GM23338 (cell line): ENCODE data around the gene SLN. TPM values are rescaled to one million over a fixed set of nuclear protein-coding genes. Genes with fewer than 3 reads are reported as not detected.

Experiments used
- ATAC-seq: fragments of 200-7000 bp; cut with Tn5 transposase; 3 replicates; pipeline ENCODE4 v1.9.1; 2020
- DNase-seq: peaks from one replicate; pipeline ENCODE4 v3.0.0-alpha.2; 2015; ENCODE audit warnings: low spot score
- H2AFZ ChIP-seq: fragments of 200-600 bp; sonication (generic); 2 replicates; pipeline ENCODE4 v1.8.0; 2016; ENCODE audit warnings: antibody characterized with exemption, mild to moderate bottlenecking, moderate library complexity
- H3F3A ChIP-seq: fragments of 200-600 bp; sonication (generic); replicated peaks from 2 replicates; pipeline ENCODE4 v1.8.0; 2017; ENCODE audit warnings: antibody characterized with exemption, mixed run types, low read depth
- H3K27ac ChIP-seq: fragments of 200-600 bp; sonication (generic); 2 replicates; pipeline ENCODE4 v1.6.1; 2016; ENCODE audit warnings: low read depth
- H3K27me3 ChIP-seq: fragments of 200-600 bp; sonication (generic); 2 replicates; pipeline ENCODE4 v1.8.0; 2016; ENCODE audit warnings: mild to moderate bottlenecking, mixed run types, moderate library complexity; ENCODE audit not compliant: insufficient read depth
- H3K36me3 ChIP-seq: fragments of 200-600 bp; sonication (generic); 2 replicates; pipeline ENCODE4 v1.8.0; 2016; ENCODE audit warnings: mild to moderate bottlenecking; ENCODE audit not compliant: insufficient read depth
- H3K4me1 ChIP-seq: fragments of 200-600 bp; sonication (generic); 2 replicates; pipeline ENCODE4 v1.8.0; 2016; ENCODE audit warnings: mild to moderate bottlenecking, moderate library complexity; ENCODE audit not compliant: insufficient read depth
- H3K4me2 ChIP-seq: fragments of 200-600 bp; sonication (generic); 2 replicates; pipeline ENCODE4 v1.7.1; 2017; ENCODE audit warnings: mixed run types
- H3K4me3 ChIP-seq: fragments of 200-600 bp; sonication (generic); 2 replicates; pipeline ENCODE4 v1.6.1; 2016; ENCODE audit warnings: mixed run types
- H3K79me2 ChIP-seq: fragments of 200-600 bp; sonication (generic); replicated peaks from 2 replicates; pipeline ENCODE4 v1.8.0; 2017; ENCODE audit warnings: mild to moderate bottlenecking; ENCODE audit not compliant: insufficient read depth
- H3K9me2 ChIP-seq: fragments of 200-600 bp; sonication (generic); 2 replicates; pipeline ENCODE4 v1.8.0; 2017; ENCODE audit not compliant: insufficient read depth
- H4K20me1 ChIP-seq: fragments of 200-600 bp; sonication (generic); replicated peaks from 2 replicates; pipeline ENCODE4 v1.8.0; 2017; ENCODE audit warnings: mild to moderate bottlenecking; ENCODE audit not compliant: insufficient read depth
- H3K27ac Mint-ChIP-seq: 2 replicates; pipeline ENCODE4 v1.8.0; 2020; ENCODE audit warnings: inconsistent platforms, mild to moderate bottlenecking, moderate library complexity, mixed read lengths
- H3K27me3 Mint-ChIP-seq: 3 replicates; pipeline ENCODE4 v1.8.0; 2022; ENCODE audit warnings: low read depth, mild to moderate bottlenecking, moderate library complexity, mixed read lengths, inconsistent platforms; ENCODE audit not compliant: insufficient read depth, poor library complexity
- H3K36me3 Mint-ChIP-seq: 3 replicates; pipeline ENCODE4 v1.8.0; 2021; ENCODE audit warnings: low read depth, mild to moderate bottlenecking, inconsistent platforms, moderate library complexity, mixed read lengths
- H3K4me1 Mint-ChIP-seq: 3 replicates; pipeline ENCODE4 v1.8.0; 2020; ENCODE audit warnings: mild to moderate bottlenecking, inconsistent platforms, mixed read lengths
- H3K4me3 Mint-ChIP-seq: 3 replicates; pipeline ENCODE4 v1.8.0; 2021; ENCODE audit warnings: moderate library complexity, mild to moderate bottlenecking, inconsistent platforms, mixed read lengths
- H3K9me3 Mint-ChIP-seq: 3 replicates; pipeline ENCODE4 v1.8.0; 2020; ENCODE audit warnings: moderate library complexity, mild to moderate bottlenecking, inconsistent platforms, mixed read lengths
- CTCF ChIP-seq, 2 experiments: fragments of 200-600 bp in 1 of 2; sonication (generic) in 1 of 2; conservative IDR thresholded peaks; 2 replicates each; pipeline versions ENCODE4 v1.5.1 to v1.6.1; 2016 to 2017; ENCODE audit warnings: antibody characterized with exemption in 2 of 2, low read depth in 2 of 2, mild to moderate bottlenecking in 2 of 2, moderate library complexity in 1 of 2
- ETS1 ChIP-seq: IDR thresholded peaks from 2 replicates; pipeline ENCODE4 v1.6.1; 2016; ENCODE audit warnings: antibody characterized with exemption
- EZH2phosphoT487 ChIP-seq: fragments of 200-600 bp; sonication (generic); IDR thresholded peaks from one replicate; pipeline ENCODE4 v1.8.1; 2018; ENCODE audit warnings: antibody characterized with exemption; ENCODE audit not compliant: unreplicated experiment
- JUNB ChIP-seq: IDR thresholded peaks from one replicate; pipeline ENCODE4 v1.6.1; 2016; ENCODE audit warnings: antibody characterized with exemption; ENCODE audit not compliant: unreplicated experiment
- NANOG ChIP-seq: IDR thresholded peaks from 2 replicates; pipeline ENCODE4 v1.6.1; 2016; ENCODE audit warnings: antibody characterized with exemption, borderline replicate concordance
- REST ChIP-seq: IDR thresholded peaks from one replicate; pipeline ENCODE4 v1.6.1; 2018; ENCODE audit warnings: antibody characterized with exemption; ENCODE audit not compliant: unreplicated experiment
- STAT1 ChIP-seq: IDR thresholded peaks from one replicate; pipeline ENCODE4 v1.6.1; 2016; ENCODE audit warnings: antibody characterized with exemption; ENCODE audit not compliant: unreplicated experiment
- ZNF331 ChIP-seq: fragments of 250-450 bp; sonication (Bioruptor Pico); IDR thresholded peaks from 2 replicates; pipeline ENCODE4 v1.5.0; 2020; ENCODE audit warnings: low read depth, mild to moderate bottlenecking, moderate library complexity
- polyA plus RNA-seq: library from polyadenylated mRNA; unstranded; fragments of >200 nt; fragmentation: Nextera tagmentation; extraction: Ambion mirVana; gene quantifications from 2 replicates; pipeline ENCODE4 v1.2.1, GENCODE V29; 2016
- total RNA-seq: library from RNA; depleted of rRNA; stranded (reverse); fragments of >200 nt; shearing (Covaris generic); gene quantifications from 2 replicates; pipeline ENCODE4 v1.2.3, GENCODE V29; 2014

The SLN gene
- total and polyA plus RNA-seq, 2 experiments from 2014 or later: not detected

GRCh38 chr11:107677924-107678631 is 33.8 kb downstream of the SLN start (continued):
- TF ChIP-seq NANOG: no peak
- TF ChIP-seq STAT1: no peak
- TF ChIP-seq ZNF331 (CRISPR knock-in tag): no peak
- TF ChIP-seq ETS1: no peak

- ATAC-seq: no peak; the same call in 2 of the 3 replicates
- Mint-ChIP-seq H3K4me1 (no peaks in the 10 kb centered on the region; the same call in 2 of the 3 replicates), H3K27me3 (no peaks in the 10 kb centered on the region), H3K27ac (no peak overlapping the region), H3K9me3 (no peaks in the 10 kb centered on the region), H3K36me3 (no peaks in the 10 kb centered on the region), H3K4me3 (no peak overlapping the region)
- Histone ChIP-seq H3K4me1 (no peaks in the 10 kb centered on the region), H3F3A (no peaks in the 10 kb centered on the region), H3K27ac (no peak overlapping the region), H3K27me3 (no peaks in the 10 kb centered on the region), H4K20me1 (no peaks in the 10 kb centered on the region), H3K9me2 (no peaks in the 10 kb centered on the region), H2AFZ (peak overlapping the region; percentile 63), H3K36me3 (no peaks in the 10 kb centered on the region; the same call in 1 of the 2 replicates), H3K79me2 (no peaks in the 10 kb centered on the region), H3K4me2 (no peak overlapping the region), H3K4me3 (no peak overlapping the region)
- DNase-seq: no peak
- TF ChIP-seq JUNB (no peak), CTCF (conservative IDR thresholded peaks at IDR 0.05; ENCODE audit: low read depth in 2 of 2) (peak in 1 of 2 experiments; percentile 15; a peak in 1 of 4 replicates), EZH2phosphoT487 (no peak), REST (no peak)
Observed at GRCh38 chr11:107676336-107677057, 35.4 kb downstream of the SLN start.
